Skeletal muscle cell (primary cell): ENCODE data around the gene NFE2L3.
"Not testable (repeated sequence)": the region's sequence is repeated elsewhere in the genome, so short reads cannot be mapped to it uniquely, and the experiment has no call there.

Source experiments
- DNase-seq: peaks from one replicate; pipeline ENCODE4 v3.0.0-alpha.2; 2010; ENCODE audit warnings: low read depth
- H3K4me3 ChIP-seq: 2 replicates; pipeline ENCODE4 v1.5.1; 2011; ENCODE audit warnings: low read depth, mild to moderate bottlenecking, control low read depth, low read length, moderate library complexity

Gene NFE2L3

DNA sequence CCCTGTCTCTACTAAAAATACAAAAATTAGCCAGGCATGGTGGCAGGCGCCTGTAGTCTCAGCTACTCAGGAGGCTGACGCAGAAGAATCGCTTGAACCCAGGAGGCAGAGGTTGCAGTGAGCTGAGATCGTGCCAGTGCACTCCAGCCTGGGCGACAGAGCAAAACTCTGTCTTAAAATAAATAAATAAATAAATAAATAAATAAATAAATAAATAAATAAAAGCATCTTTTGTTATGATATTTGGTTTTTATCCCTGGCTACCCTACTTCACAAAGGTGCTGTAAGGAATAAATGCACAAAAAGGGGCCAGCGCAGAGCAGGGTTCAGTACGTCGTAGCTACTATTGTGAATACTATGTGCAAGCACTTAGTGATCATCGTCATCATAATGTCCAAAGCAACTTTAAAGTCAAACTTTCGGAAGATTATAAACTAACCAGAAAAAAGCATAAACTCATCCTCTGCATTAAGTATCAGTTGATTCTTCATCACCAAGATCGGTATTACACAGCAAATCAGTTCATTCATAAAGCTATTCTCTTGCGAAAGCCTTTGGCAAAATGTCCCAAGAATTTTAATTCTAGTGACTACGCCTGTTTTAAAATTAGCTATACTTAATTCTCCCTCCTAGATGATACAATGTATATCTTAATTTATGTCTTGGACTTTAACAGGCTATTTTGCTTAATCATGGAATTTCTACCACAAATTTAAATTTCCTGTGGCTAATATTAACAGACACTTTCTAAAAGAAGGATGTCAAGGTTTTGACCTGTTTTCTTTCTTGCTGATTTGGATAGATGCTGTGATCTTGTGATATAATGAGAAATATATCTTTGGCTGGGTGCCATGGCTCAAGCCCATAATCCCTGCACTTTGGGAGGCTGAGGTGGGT lies 7.6 kb upstream of the NFE2L3 start:
- H3K4me3 ChIP-seq, result no peak overlapping the region
- DNase-seq, result no peak

DNA sequence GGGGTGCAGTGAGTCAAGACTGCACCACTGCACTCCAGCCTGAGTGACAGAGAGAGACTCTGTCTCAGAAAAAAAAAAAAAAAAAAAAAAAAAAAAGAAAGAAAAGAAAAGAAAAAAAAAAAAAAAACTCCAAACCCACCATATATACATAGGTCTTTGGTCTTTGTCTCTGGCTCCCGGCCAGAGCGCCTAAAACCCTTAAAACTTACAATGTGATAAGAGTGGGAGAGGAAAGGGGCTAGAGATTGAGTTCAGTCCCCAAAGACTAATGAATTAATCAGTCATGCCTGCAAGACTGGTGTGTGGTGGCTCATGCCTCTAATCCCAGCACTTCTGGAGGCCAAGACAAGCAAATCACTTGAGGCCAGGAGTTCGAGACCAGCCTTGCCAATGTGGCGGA lies 6.8 kb upstream of the NFE2L3 start:
- DNase-seq, result no peak
- no peak overlapping the region for H3K4me3 ChIP-seq

DNA sequence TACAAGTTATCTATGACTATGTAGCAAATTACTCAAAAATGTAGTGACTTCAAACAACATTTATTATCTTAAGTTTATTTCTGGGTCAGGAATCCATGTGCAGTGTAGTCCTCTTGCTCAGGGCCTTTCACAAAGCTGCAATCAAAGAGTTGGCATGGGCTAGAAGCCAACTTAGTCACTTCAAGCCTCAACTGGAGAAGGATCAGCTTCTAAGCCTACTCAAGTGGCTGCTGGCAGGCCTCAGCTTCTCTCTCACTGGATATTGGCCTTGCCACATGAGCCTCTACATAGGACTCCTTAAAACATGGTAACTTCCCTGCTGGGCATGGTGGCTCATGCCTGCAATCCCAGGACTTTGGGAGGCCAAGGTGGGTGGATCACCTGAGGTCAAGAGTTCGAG lies 5.0 kb upstream of the NFE2L3 start:
- no peak for DNase-seq
- H3K4me3 ChIP-seq, result no peak overlapping the region

DNA sequence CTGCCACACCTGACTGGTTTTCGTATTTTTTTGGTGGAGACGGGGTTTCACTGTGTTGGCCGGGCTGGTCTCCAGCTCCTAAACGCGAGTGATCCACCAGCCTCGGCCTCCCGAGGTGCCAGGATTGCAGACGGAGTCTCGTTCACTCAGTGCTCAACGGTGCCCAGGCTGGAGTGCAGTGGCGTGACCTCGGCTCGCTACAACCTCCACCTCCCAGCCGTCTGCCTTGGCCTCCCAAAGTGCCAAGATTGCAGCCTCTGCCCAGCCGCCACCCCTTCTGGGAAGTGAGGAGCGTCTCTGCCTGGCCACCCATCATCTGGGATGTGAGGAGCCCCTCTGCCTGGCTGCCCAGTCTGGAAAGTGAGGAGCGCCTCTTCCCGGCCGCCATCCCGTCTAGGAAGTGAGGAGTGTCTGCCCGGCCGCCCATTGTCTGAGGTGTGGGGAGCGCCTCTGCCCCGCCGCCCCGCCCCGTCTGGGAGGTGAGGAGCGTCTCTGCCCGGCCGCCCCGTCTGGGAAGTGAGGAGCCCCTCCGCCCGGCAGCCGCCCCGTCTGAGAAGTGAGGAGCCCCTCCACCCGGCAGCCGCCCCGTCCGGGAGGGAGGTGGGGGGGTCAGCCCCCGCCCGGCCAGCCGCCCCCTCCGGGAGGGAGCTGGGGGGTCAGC lies 4.2 kb upstream of the NFE2L3 start:
- not testable (repeated sequence) for H3K4me3 ChIP-seq, DNase-seq

DNA sequence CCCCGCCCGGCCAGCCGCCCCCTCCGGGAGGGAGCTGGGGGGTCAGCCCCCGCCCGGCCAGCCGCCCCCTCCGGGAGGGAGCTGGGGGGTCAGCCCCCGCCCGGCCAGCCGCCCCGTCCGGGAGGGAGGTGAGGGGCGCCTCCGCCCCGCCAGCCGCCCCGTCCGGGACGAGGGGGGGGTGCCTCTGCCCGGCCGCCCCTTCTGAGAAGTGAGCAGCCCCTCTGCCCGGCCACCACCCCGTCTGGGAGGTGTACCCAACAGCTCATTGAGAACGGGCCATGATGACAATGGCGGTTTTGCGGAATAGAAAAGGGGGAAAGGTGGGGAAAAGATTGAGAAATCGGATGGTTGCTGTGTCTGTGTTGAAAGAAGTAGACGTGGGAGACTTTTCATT lies 3.7 kb upstream of the NFE2L3 start:
- DNase-seq, H3K4me3 ChIP-seq: not testable (repeated sequence)

DNA sequence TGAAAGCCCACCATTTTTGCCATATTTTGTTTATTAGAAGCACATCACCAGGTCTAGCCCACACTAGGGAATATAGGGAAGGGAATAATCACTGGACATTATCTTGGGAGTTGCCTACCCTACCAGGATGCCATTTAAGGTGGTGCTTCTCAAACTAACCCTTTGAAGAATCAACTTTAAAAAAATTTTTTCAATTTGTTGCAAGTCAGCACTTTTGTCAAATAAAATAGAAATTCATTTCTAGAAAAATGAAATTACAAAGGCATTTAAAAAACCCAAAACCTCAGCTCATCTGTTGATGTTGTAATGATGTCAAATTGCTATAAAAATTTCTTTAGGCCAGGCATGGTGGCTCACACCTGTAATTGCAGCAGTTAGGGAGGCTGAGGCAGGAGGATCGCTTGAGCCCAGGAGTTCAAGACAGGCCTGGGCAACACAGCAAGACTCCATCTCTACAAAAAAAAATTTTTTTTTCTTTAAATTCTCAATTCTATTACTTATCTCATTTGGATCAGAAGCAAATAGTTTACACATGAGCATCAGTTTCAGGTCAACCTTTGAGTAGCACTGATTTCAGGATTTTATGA lies 2.5 kb upstream of the NFE2L3 start:
- no peak for DNase-seq
- H3K4me3 ChIP-seq, result no peak overlapping the region

DNA sequence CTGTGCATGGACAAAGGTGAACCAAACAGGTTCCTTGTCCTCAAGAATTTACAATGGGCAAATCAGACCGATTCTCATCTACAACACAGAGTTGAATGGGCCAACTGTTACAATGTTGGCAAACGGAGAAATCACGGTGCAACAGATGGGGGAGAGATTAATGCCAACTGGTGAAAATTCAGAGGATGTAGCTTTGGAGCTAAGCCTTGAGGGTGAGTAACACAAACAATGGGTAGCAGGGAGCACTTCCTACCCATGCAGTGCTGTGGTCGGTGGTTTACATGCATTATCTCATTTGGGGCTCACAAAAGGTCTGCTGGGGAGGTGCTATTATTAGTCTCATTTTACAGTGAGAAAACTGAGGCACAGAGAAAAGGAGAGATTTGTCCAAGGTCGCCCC lies 902 bp upstream of the NFE2L3 start:
- H3K4me3 ChIP-seq, result no peak overlapping the region
- DNase-seq, result no peak

DNA sequence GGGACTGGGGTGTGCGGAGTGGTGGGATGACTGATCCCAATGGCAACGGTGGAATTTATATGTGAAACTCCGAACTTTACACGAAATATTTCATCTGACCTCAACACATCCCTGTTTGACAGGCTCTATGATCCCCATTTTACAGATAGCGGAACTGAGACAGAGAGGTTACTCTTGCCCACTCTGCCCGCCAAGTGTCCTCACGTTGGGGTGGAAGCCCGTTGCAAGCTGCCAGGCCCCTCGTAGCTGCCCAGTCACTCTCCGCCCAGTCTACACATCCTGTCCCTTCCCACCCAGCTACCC lies 397 bp upstream of the NFE2L3 start:
- peak overlapping the region; percentile 56 for H3K4me3 ChIP-seq
- no peak for DNase-seq

DNA sequence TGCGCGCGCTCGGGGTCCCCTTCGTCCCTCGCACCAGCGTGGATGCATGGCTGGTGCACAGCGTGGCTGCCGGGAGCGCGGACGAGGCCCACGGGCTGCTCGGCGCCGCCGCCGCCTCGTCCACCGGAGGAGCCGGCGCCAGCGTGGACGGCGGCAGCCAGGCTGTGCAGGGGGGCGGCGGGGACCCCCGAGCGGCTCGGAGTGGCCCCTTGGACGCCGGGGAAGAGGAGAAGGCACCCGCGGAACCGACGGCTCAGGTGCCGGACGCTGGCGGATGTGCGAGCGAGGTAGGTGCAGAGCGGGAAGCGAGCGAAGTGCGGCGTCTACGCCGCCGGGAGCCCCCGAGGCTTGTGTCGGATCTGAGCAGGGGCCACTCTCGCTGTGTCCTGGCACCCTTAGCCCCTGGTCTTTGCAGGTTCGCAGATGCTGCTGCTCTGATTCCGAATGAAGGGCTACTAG lies 813 bp downstream of the NFE2L3 start:
- H3K4me3 ChIP-seq, result peak overlapping the region; percentile 56
- DNase-seq, result not testable (repeated sequence)

DNA sequence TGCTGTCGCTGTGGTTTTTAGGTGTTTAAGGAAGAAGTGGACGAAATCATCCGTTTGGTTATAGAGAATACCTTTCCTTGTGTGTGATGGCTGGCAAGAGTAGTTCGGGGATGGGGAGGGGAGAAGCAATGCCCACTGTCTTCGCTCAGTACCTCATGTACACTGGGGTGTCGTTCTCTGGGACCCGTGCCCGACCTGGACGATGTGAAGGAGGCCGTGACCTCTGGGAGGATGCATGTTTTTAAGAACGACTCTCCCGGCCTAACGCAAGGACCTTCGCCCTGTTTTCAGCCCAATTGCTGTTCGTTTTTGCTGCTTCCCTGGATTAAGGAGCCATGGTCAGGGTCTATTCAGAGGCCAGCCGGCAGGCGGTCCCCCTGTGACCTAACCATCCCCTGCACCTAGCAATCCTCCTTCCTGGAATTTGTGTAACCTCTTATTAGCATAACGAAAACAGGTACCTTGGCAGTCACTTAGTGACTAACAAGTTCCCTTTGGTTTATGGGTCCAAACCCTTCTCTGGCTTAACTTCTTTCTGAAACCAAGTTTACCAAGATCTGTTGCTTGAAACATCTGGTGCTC lies 1.3 kb downstream of the NFE2L3 start:
- DNase-seq, result no peak
- H3K4me3 ChIP-seq, result peak overlapping the region; percentile 56

DNA sequence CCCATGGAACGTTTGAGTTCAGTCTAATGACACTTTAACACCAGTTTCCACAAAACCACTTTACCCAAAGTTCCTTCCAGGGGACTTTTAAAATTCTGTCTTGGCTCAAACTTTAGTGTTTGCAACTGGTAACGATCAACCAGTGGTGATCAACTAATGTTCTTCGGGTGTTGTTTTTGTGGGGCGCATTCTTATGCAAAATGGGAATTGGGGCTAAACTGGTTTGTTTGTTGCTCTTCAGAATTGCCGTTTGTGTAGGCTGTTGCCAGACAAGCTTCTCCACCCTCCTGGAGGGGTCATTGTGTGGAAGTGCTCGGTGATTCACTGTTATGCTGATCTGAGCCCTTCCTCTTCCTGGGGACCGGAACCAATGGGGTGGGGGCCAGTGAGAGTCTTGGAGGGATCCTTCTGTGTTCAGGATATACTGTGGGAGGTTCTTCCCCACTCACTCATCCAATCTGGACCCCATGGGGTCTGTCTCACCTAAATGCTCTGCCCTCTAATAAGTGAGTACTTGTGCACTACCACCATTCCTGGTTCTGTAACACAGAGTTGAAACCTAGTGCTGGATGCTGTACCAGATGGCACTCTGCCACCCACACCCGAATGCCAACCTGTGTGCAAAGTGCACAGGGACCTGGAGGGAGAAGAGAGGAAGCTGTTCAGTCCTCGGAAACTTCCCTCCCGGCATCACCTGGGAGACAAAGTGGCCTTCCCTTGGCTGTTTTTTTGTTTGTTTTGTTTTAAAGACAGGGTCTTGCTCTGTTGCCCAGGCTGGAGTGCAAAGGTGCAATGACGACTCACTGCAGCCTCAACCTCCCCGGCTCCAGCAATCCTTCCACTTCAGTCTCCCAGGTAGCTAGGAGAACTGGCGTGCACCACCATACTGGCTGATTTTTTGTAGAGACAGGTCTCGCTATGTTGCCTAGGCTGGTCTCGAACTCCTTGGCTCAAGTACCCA lies 2.1 kb downstream of the NFE2L3 start:
- no peak for DNase-seq
- peak overlapping the region; percentile 56 for H3K4me3 ChIP-seq

DNA sequence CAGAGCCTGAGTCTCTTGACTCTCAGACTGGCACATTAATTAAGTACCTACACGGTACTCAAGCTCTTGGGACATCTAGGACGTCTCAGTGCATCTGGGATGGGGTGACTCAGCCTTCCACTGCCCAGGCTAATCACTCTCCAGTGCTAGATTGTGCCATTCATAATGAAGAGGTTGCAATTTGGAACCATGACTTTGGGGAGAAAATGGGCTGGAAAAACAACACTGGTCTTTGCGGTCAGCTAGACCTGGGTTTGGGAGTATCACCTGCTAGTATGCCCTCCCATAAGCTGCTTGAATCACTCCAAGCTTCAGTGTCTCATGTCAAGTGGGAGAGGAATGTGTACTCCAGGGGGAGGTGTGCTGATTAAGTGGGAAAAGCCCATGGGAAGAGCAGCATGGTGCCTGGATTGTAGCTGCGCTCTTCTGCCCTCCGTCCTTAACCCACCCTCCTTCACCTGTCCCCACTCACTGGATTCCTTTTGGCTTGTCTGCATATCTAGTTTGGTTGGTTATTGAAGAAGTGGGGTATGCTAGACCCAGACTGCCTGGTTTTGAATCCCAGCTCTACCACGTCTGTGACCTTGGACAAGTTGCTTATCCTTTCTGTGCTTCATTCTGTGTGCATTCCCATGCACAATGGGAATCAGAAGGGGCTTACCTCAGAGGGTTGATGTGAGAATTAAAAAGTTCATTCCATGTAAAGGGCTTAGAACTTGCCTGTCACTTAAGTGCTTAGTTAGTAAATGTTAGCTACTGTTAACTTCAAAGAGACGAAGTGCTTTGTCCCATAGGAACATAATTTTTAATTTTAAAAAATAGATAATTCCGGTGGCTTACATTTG lies 3.8 kb downstream of the NFE2L3 start:
- no peak for DNase-seq
- peak overlapping the region; percentile 8 for H3K4me3 ChIP-seq

DNA sequence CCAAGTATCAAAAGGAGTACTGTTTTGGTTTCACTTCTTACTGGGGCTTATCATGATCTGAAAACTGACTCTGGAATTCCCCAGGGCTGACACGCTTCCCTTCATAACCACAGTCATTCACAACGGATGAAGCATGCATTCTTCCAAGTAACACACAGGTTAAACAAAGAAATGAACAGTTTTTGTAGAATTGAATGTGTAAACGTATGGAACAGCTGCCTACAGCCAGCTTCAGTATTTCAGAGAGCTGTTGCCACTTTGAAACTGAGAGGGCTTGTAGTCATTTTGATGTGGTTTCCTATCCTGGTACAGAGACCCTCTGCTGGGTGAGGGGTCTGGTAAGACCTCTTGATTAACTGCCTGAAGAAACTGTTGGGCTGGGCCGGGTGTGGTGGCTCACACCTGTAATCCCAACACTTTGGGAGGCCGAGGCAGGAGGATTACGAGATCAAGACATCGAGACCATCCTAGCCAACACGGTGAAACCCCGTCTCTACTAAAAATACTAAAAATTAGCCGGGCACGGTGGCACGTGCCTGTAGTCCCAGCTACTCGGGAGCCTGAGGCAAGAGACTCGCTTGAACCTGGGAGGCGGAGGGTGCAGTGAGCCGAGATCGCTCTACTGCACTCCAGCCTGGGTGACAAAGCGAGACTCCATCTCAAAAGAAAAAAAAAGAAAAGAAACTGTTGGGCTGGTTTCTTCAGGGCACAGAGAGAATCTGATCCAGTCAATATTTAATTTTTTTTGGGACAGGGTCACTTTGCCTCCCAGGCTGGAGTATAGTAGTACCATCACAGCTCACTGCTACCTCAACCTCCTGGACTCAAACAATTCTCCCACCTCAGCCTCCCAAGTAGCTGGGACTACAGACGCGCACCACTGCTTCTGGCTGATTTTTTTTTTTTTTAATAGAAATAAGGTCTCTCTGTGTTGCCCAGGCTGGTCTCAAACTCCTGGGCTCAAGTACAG lies 4.7 kb downstream of the NFE2L3 start:
- DNase-seq, result peak; percentile 80
- peak overlapping the region; percentile 8 for H3K4me3 ChIP-seq

DNA sequence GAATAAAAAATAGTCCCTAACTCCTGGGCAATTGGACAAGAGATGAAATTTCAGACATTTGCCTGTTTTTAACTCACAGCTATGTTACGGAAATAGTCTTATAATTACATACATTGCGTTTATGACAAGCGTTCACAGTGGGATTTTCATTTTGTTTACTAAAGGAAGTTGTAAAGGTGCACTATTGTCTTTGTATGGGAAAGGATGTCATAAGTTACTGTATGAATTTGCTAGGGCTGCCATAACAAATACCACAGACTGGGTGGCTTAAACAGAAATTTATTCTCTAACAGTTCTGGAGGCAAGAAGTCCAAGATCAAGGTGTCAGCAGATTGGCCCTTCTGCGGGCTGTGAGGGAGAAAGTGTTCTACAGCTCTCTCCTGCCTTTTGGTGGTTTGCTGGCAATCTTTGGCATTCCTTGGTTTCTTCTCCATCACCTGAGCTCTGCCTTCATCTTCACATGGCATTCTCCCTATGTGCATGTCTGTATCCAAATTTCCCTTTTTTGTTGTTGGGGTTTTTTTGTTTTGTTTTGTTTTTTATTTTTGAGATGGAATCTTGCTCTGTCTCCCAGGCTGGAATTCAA lies 5.6 kb downstream of the NFE2L3 start:
- no peak overlapping the region for H3K4me3 ChIP-seq
- no peak for DNase-seq

DNA sequence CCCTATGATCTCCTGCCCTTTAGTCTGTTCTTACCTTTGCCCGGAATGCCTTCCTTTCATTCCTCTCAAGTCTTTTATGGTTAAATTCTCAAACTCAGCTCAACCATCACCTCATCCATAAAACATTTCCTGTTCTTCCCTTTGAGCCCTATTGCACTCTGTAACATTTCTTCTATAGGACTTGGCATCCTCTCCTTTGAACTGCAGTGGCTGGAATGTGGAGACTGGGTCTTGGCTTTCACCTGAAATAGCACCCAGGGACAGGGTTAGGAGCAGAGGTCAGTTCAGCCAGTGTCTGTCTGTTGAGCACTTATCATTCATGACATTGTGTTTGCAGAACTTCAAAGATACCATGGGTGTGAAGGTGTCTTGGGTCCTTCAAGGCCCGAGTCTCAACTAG lies 7.2 kb downstream of the NFE2L3 start:
- no peak for DNase-seq

DNA sequence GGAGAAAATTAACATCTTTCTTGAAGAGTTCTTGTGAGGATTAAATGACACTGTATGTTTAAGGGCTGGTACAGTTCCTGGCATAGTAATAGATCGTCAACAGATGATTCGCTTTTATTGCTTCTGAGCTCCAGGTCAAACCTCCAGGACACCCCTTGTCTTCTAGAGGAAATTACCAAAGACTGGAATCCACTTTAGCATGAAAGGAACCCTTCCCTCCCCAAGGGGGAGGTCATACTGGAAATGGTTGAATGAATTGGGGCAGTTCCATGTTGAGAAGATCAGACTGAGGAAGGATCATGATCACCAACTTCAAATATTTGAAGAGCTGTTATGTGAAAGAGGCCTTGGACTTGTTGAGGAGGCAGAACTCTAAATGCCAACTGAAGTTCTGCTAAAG lies 8.9 kb downstream of the NFE2L3 start:
- DNase-seq, result no peak
- H3K4me3 ChIP-seq, result no peak overlapping the region

More for the DNA sequence above, 7.2 kb downstream of the NFE2L3 start:
- no peak overlapping the region for H3K4me3 ChIP-seq

DNA sequence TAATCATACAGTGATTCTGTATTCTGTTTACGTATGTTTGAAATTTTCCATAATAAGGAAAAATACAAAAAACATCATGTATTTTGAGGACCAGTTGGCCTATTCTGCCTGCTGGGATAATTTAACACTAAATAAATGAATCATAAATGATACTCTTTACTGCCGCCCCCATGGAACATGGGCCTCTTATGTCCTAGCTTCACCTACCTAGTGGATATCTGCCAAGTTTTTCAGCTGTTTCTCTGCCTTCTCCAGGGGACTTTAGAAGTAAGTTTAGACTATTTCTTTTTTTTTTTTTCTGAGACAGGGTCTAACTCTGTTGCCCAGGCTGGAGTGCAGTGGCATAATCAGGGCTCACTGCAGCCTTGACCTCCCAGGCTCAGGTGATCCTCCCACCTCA lies 10.4 kb downstream of the NFE2L3 start:
- H3K4me3 ChIP-seq, result no peak overlapping the region

More for the DNA sequence above, 10.4 kb downstream of the NFE2L3 start:
- no peak for DNase-seq
